GM03348 (cell line): ENCODE measurements around the gene CBFA2T2.

Experiments used
- DNase-seq: peaks from one replicate; pipeline ENCODE4 v3.0.0; 2012; ENCODE audit warnings: low spot score

Gene CBFA2T2

DNA sequence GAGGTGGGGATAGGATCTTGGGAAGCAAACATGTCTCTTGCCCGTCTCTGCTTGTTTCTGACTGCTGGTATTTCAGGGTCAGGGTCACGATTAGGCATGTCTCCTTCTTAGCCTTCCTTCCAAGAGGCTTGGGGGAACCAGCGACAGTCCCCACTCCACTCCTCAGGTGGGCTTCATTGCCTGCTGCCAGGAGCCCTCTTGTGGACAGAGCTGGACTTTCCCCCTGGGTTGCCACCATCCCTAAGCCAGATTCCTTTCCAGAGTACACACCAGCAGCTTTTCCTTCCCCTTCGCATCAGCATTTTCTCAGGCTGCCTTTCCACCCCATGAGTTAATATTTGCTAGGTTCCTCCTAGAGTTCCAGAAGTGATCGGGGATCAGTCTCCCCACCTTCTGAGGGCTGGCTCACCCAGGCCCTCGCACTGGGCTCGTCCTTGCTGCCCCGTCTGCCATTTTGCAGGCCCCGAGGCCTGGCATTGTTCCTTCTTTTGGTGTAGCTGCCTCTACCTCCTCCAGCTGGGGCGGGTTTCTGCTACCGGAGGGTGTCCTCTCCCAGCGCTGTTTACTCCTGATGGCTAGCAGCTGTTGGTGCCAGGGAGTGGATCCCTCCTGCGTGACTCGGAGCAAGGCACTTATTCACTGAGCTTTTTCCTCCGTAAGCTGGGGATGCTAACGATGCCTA, 163.5 kb downstream of the CBFA2T2 start:
- DNase-seq: peak; percentile 87

- no peak for DNase-seq
Observed at GRCh38 chr20:33653900-33654596, 164.2 kb downstream of the CBFA2T2 start.

GRCh38 chr20:33654680-33655161, 164.8 kb downstream of the CBFA2T2 start:
- DNase-seq: no peak

DNA sequence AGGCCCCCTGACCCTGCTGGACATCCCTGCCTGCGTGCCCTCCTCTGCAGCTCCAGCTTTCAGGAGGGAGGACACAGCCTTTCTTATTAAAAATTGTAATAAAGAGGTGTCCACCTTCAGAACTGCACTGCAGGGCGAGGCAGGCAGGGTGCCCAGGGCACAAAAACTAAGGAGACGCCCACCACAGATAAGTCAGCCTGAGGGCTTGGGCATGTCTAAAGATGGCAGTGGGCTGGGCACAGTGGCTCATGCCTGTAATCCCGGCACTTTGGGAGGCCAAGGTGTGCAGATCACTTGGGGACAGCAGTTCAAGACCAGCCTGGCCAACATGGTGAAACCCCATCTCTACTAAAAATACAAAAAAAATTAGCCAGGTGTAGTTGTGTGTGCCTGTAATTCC, 165.3 kb downstream of the CBFA2T2 start:
- no peak for DNase-seq

- DNase-seq: no peak
Observed at GRCh38 chr20:33656010-33656782, 166.3 kb downstream of the CBFA2T2 start.

- no peak for DNase-seq
Observed at GRCh38 chr20:33656783-33657703, 167.1 kb downstream of the CBFA2T2 start.

DNA sequence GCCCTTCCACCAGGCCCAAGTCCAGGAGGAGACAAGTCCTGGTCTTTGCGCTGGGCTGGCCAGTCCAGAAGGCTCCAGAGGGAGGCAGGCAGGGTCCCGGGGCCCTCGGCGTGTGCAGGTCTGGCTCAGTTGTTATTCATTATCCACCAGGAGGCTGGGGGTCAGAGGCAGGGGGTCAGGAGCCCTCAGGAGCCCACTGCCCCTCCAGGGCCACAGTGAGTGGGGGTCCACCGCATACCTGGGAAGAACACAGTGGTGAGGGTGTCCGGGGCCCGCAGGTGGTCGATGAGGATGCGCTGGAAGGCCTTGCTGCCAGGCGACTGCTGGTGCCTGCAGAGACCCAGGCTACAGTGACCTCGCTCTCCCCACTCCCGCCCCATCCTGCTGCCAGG, 167.8 kb downstream of the CBFA2T2 start:
- DNase-seq: no peak

DNA sequence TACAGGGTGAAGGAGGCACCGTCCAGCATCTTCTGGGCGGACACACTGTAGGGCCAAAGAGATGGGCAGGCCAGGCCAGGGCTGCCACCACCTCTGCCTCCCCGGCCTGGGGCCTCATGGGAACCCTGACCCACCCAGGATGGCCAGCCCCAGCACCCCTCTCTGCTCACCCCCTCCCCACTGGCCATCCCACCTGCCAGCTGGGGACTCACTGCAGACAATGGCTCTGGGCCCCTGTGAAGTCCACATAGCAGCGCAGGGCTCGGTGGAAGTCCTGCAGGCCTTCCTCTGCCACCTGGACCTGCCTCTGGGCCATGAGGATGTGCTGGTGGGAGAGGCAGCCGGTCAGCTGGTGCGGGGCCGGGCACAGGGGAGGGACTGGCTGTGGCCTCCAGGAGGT, 168.6 kb downstream of the CBFA2T2 start:
- DNase-seq: no peak

DNA sequence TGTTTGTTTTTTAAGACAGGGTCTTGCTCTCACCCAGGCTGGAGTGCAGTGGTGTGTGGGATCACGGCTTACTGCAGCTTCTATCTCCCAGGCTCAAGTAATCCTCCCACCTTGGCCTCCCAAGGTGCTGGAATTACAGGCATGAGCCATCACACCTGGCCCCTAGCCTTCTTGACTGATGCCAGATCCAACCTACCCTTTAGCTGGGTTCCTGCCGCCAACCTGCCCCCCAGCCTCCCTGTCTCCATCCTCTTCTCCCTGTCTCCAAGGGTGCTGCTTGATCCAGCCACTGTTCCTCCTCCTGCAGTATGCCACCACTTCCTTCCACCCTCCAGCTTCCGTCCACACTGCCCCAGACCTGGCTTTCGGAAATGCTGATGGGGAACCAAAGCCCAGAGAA, 169.0 kb downstream of the CBFA2T2 start:
- no peak for DNase-seq

- DNase-seq: no peak
Observed at GRCh38 chr20:33659341-33660034, 169.6 kb downstream of the CBFA2T2 start.

GRCh38 chr20:33660035-33660684, 170.3 kb downstream of the CBFA2T2 start:
- DNase-seq: no peak

DNA sequence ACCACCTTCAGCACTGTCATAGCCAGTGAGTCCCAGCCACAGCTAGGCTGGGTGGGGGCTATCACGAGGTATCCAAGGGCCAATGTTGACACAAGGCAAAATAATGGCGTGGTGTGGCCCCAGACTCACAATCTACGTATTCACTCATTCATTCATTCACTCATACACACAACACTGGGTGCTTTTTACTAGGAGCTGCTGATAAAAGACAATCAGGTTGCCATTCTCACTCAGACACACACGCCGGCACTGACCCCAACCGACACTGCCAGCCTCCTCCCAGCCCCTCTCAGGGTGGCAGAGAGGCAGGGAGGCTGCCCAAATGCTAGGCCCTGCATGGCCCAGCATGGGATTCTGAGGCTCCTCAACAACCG, 170.8 kb downstream of the CBFA2T2 start:
- DNase-seq: no peak

DNA sequence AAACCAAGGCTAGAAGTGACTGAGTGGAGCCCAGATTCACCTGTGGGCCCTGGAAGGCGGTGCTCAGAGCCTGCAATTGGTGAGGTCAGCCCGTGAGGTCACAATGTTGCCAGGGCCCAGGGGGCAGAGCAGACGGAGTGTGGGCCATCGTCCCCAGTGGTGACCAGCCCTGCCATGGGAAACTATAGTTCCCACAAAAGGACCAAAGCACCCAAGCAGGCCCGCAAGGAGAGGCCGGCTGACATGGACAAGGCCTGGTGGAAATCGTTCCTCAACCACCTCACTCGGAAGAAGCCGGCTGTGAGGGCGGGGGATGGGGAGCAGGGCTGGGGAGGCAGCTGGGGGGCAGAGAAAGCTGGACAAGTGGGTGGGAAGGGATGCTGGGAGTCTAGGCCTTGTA, 172.3 kb downstream of the CBFA2T2 start, which contains the start of gene C20orf144:
C20orf144 (plus strand) TSS at position 156 of the 400 bp plus-strand sequence; CDS start at position 175, 19 bp downstream.
- DNase-seq: no peak

GRCh38 chr20:33663161-33664084, 173.5 kb downstream of the CBFA2T2 start:
- DNase-seq: peak; percentile 94

GRCh38 chr20:33664085-33664761, 174.3 kb downstream of the CBFA2T2 start:
- no peak for DNase-seq

GRCh38 chr20:33664762-33665144, 174.9 kb downstream of the CBFA2T2 start:
- DNase-seq: no peak

- peak; percentile 97 for DNase-seq
Observed at GRCh38 chr20:33666293-33667244, 176.7 kb downstream of the CBFA2T2 start, which contains the start of gene ACTL10. ACTL10 (plus strand) TSS chr20:33666943; CDS start chr20:33667498, 555 bp downstream.
